SW480 (cell line): Measurements from ENCODE around the gene MALAT1.
"Not testable (repeated sequence)": the region's sequence is repeated elsewhere in the genome, so short reads cannot be mapped to it uniquely, and the experiment has no call there.

Experiments used
- DNase-seq: peaks from one replicate; pipeline ENCODE4 v3.0.0-alpha.2; 2016; ENCODE audit warnings: low spot score

MALAT1 gene

DNA sequence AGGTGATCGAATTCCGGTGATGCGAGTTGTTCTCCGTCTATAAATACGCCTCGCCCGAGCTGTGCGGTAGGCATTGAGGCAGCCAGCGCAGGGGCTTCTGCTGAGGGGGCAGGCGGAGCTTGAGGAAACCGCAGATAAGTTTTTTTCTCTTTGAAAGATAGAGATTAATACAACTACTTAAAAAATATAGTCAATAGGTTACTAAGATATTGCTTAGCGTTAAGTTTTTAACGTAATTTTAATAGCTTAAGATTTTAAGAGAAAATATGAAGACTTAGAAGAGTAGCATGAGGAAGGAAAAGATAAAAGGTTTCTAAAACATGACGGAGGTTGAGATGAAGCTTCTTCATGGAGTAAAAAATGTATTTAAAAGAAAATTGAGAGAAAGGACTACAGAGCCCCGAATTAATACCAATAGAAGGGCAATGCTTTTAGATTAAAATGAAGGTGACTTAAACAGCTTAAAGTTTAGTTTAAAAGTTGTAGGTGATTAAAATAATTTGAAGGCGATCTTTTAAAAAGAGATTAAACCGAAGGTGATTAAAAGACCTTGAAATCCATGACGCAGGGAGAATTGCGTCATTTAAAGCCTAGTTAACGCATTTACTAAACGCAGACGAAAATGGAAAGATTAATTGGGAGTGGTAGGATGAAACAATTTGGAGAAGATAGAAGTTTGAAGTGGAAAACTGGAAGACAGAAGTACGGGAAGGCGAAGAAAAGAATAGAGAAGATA lies at the start of gene MALAT1:
Gene MALAT1, plus strand, starts transcription at position 69 of the 736 bp plus-strand sequence.
- DNase-seq: peak; percentile 95

DNA sequence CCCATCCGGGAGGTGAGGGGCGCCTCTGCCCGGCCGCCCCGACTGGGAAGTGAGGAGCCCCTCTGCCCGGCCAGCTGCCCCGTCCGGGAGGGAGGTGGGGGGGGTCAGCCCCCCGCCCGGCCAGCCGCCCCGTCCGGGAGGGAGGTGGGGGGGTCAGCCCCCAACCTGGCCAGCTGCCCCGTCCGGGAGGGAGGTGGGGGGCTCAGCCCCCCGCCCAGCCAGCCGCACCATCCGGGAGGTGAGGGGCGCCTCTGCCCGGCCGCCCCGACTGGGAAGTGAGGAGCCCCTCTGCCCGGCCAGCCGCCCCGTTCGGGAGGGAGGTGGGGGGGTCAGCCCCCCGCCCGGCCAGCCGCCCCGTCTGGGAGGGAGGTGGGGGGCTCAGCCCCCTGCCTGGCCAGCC lies 47.5 kb upstream of the MALAT1 start:
- not testable (repeated sequence) for DNase-seq

DNA sequence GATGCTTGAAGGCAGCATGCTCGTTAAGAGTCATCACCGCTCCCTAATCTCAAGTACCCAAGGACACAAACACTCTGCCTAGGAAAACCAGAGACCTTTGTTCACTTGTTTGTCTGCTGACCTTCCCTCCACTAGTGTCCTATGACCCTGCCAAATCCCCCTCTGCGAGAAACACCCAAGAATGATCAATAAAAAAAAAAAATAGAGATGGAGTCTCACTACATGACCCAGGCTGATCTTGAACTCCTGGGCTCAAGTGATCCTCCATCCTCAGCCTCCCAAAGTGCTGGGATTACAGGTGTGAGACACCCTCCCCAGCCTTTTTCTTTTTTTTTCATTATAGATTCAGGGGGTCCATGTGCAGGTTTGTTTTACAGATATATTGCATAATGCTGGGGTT lies 46.6 kb upstream of the MALAT1 start:
- DNase-seq: not testable (repeated sequence)

DNA sequence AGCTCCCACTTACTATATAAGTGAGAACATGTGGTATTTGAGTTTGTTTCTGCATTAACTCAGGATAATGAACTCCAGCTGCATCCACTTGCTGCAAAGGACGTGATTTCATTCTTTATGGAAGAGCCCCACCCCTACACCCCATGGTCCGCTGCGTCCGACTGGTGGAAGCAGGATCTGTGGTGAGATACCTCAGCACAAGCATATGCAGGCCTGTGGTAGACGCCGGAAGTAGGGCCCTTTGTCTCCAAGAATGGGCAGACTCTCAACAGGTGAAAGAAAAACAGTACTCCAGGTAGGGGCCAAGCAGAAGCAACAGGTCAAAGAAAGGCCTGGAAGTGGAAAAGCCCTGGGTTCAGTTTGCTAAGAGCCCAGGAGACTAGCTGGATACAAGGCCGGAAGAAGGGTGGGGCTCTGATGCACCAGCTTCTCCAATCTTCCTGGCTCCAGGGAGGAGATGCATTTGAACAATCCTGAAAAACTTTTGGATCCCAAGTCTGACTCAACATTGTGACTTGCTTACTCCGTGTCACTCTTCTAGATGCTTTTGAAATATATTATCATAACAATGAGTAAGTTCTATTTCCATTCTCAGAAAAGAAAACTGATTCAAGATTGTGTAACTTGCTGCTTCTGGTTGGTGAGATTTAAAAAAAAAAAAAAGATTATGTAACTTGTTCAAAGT lies 45.9 kb upstream of the MALAT1 start:
- peak; percentile 52 for DNase-seq

DNA sequence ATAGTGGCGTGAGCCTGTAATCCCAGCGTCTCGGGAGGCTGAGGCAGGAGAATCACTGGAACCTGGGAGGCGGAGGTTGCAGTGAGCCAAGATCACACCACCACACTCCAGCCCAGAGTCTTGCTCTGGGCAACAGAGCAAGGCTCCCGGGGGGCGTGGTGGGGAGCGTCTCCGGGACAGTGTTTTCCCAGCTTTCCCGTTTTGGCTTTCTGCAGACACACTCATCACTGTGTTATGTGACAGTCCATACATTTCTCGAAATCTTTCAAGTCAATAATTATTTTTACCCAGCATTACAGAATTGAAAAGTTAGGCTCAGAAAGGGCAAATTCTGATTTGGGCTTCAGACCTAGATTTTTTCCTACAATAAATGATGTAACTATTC lies 44.5 kb upstream of the MALAT1 start:
- DNase-seq: no peak

DNA sequence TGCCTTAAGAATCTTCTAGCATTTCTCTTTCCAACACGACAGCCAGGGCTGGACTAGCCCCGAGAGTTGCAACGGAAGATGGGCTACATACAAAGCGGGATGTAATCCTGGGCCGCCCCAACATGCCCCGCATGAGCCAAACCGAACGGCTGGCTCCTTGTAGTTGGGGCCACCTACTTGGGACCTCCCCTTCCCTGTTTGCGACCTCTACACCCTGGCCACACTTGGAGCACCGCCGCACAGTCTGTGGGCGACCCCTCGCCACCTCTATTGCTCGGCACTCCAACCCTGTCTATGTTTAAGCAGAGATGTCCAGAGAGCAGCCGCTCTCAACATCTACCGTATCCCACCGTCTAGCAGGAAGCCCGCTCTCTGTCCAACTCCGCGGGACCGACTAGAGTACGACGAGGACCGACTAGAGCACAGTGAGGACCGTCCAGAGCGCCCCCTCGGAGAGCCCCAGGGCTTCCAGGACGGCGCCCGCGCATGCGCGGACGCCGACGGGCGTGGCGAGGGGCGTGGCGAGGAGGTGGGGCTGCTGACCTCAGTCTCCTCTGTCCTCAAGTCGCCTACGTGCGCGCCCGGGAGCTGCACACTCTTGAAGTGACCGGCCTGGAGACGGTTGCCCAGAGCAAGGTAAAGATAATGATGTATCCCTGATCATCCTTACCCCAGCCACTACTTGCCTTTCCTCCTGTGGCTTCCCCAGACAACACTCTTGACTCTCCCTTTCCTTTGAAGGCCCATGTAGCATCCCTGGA lies 44.0 kb upstream of the MALAT1 start:
- peak; percentile 87 for DNase-seq

DNA sequence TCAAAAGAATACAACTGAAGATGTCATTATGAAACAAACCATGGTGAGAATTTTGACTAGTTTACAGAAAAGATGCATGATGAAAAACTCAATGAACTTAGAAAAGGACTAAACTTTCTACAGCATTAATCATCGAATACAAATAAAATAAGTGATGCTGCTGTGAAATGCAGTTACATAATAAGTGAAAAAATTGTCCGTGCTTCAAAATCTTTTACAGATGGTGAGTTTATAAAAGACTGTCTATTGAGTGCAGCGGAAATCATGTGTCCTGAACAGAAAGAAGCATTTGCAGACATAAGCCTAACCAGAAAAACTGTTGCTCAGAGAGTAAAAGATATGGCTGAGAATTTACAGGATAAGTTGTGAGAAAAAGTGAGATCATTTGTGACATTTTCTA lies 42.4 kb upstream of the MALAT1 start:
- DNase-seq: no peak

DNA sequence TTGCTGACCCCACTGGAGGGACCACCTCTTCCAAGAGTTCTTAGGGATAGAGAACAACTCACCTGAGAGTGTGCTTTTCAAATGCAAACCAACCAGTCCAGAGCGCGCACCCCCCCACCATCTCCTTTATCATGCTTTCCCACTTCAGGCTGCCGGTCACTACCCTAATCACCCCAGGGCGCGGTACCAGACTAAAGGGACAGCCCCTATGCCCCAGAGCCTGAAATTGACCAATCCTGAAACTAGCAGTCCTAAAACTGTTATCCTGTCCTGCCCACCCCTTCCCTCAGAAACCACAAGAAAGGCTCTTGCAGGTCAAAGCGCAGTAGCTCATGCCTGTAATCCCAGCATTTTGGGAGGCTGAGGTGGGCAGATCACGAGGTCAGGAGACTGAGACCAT lies 39.3 kb upstream of the MALAT1 start:
- peak; percentile 80 for DNase-seq

DNA sequence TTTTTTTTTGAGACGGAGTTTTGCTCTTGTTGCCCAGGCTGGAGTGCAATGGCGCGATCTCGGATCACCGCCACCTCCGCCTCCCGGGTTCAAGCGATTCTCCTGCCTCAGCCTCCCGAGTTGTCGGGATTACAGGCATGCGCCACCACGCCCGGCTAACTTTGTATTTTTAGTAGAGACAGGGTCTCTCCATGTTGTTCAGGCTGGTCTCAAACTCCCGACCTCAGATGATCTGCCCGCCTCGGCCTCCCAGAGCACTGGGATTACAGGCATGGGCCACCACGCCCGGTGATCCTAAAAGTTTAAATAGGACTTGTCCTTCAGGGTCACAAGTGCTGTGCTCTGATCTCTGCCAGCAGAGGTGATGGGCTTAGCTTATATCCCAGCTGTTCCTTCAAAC lies 33.4 kb upstream of the MALAT1 start:
- DNase-seq: not testable (repeated sequence)

DNA sequence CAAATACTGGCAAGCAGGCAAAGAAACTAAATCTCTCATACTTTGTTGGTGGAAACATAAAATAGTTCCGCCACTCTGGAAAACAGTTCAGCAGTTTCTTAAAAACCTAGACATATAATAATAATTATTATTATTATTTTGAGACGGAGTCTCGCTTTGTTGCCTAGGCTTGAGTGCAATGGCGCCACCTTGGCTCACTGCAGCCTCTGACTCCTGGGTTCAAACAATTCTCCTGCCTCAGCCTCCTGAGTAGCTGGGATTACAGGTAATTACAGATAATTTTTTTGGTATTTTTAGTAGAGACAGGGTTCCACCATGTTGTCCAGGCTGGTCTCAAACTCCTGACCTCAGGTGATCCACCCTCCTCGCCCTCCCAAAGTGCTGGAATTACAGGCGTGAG lies 31.5 kb upstream of the MALAT1 start:
- not testable (repeated sequence) for DNase-seq

DNA sequence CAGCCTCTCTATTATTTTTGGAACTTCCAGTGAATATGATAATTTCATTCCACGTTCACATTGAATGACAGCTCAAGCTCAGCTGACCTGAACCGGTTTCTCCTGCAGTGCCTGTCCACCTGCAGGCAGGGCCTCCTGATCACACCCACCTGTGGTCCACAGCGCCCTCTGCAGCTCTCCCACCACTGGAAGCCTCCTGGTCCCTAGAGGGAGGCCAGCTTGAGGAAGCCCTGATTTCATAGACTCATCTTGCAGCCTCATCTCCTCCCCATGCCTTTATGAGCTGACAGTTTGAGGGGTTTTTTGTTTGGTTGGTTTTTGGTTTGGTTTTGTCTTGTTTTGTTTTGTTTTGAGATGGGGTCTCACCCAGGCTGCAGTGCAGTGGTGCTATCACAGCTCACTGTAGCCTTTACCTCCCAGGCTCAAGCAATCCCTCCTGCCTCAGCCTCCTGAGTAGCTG lies 29.9 kb upstream of the MALAT1 start:
- DNase-seq: peak; percentile 84

DNA sequence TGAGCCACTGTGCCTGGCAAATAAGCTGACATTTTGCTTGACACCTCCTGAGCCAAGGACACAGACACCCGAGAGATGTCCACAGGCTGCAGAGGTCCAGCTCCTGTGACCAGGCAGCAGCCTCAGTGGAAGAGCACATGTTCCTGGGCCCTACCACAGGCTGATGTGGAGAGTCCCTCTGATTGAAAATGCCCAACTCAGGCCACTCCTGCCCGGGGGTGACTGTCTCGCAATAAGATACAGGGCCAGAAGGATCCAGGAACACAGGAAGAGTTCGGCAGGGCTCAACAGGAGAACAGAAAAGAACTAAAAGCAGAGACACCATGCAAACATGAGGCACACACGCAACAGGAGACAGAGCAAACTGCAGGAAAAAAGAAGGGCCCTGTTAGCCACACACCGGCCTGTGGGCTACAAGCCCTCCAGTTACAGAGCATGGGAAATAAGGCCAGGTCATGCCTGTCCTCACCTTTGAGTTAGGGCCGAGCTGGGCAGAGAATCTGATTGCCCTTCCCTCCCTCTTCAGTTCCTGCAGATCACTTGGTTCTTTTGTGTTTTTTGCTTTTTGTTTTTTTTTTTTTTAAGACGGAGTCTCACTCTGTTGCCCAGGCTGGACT lies 28.3 kb upstream of the MALAT1 start:
- DNase-seq: no peak

DNA sequence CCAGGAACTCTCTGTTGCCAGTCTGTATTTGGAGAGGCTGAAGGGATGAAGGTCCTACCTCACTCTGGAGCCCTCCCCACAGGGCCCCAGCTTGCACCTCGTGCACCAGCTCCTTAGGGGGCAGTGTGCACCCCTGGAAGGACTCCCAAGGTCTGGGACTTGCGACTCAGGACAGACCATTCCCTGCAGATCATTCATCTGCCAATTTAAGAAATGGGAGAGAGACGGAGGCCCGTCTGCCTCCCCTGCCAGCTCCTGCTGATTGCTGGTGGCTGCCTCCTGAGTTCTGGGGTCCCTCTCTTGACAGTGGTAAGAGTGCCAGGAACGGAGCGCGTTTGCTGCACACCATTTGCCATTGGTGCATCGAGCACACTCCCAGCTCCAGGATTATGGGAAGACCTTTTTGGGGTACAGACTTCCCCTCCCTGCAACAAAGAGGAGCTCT lies 27.4 kb upstream of the MALAT1 start:
- DNase-seq: peak; percentile 82

DNA sequence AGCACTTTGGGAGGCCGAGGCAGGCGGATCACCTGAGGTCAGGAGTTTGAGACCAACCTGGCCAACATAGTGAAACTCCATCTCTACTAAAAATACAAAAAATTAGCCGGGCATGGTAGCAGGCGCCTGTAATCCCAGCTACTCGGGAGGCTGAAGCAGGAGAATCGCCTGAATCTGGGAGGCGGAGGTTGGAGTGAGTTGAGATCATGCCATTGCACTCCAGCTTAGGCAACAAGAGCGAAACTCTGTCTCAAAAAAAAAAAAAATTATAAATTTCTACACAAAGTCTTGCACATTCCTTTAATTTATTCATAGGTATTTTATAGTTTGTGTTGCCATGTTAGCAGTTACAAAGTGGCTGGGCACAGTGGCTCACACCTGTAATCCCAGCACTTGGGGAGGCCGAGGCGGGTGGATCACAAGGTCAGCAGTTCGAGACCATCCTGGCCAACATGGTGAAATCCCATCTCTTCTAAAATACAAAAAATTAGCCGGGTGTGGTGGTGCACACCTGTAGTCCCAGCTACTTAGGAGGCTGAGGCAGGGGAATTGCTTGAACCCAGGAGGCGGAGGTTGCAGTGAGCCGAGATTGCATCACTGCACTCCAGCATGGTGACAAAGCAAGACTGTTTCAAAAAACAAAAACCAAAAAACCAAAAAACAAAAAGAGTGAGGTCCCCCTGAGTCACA lies 26.1 kb upstream of the MALAT1 start:
- not testable (repeated sequence) for DNase-seq

DNA sequence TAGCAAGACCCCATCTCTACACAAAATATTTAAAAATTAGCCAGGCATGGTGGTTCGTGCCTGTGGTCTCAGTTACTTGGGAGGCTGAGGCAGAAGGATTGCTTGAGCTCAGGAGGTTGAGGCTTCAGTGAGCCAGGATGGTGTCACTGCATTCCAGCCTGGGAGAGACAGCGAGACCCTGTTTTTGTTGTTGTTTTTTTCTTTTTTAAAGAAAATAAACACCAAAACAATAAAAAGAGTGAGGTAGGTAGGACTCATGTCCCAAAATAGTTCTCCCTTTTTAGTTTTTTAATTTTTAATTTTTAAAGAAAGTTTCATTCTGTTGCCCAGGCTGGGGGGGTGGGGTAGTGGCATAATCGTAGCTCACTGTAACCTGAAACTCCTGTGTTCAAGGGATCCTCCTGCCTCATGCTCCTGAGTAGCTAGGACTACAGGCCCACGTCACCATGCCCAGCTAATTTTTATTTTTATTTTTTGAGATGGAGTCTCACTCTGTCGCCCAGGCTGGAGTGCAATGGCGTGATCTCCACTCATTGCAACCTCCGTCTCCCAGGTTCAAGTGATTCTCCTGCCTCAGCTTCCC lies 25.5 kb upstream of the MALAT1 start:
- no peak for DNase-seq

DNA sequence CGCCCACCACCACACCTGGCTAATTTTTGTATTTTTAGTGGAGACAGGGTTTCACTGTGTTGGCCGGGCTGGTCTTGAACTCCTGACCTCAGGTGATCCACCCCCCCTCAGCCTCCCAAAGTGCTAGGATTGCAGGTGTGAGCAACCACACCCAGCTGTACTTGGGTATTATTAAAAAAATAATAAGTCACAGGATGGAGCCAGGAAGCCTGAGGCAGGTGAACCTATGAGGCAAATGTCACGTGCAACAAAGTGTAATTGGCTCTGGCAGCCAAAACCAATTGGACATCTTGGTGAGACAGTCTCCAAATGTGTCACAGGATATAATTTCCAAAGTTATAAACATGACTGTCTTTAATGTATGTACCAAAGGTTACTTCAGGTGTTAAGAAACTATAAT lies 24.0 kb upstream of the MALAT1 start:
- no peak for DNase-seq

DNA sequence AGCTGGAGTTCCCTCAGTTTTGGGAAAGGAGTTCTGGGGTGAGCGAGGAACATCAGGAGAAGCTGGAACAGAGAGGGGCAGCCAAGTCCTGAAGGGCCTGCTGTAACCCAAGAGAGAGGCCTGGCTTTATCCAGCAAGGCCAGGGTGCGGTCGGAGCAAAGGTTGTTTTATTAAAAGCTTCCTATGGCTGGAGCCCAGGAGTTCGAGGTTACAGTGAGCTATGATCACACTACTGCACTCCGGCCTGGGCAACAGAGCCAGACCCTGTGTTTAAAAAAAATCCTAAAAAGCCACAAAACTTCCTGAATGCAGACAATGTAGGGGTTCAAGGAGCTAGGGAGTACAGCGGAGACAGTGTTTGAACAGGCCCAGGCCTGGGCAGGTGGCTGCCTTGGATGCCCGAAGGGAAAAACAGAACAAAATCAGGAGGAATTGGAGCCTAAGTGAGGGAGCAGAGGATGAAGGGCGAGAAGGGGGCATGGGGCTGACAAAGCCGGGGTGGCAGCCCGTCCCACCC lies 22.2 kb upstream of the MALAT1 start:
- DNase-seq: no peak

DNA sequence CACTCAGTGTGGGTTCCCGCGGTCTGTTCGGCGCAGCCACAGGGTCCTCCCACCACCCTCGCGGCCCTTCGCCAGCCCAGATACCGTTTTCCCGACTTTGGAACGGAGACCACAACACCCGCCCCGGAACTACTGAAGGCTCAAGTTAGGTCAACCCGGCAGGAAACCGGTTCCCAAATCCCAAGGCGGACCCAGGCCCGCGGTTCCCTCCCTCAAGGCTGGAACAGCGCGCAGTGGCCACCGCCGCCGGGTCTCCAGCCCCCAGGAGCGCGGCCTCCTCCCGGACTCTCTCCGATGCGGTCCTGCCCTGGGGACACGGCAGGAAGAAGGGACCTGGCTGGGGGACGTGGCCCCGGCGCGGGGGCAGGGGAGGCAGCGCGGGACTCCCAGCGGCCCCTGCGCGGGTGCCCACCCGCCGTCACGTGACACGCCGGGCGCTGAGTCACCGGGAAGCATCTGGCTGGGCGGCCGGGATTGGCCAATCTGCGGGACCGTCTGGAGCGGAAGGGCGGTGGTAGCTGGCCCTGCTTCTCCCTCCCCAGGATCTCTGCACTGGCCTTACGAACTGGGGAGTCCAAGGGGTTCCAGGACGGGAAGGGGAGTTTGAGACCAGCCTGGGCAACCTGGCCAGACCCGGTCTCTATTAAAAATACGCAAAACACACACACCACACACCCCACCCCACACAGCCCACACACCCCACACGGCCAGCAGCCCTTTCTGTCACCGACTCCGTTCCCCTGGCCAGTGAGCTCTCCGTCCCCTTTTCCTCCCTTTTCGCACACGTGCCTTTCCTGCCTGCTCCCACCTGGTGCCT lies 21.5 kb upstream of the MALAT1 start:
- DNase-seq: peak; percentile 96

DNA sequence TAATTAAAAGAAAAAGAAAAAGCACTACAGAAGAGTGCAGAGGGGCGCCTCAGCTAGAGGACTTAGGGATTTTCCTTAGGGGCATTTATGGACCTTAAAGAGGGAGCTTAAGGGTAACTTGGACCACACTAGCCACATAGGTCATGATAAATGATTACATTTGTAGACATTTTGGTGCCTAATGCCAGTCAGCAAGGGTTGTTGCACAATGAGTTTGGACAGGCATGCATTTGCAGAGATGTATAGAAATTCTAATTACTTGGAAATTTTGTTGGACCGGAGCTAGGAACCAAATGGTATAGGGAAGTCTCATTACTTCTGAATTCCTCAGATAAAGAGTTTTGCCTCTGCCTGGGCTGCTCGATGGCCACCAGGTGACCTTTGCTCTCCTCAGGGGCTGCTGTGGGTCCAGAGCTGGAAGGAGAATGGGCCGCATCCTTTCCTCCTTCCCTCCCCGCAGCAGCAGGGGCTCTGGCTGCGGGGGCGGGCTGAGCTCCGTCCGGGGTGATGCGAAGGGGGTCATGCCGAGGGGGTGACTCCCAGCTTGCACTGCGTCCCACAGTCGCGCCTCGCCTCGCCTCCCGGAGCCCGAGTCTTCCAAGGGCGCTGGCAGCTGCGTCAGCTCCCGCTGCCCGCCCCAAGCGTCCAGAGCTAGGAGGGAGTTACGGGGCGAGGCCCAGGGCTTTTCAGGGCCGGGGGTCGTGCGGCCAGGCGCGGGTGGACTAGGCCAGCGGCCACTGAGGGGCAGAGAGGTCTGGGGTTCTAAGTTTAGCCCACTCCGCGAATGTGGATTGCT lies 20.3 kb upstream of the MALAT1 start:
- DNase-seq: peak; percentile 63
